Mesodermal cell (in vitro differentiated cells): ENCODE measurements around the gene UGT1A6.

ENCODE experiments used
- H3K27ac ChIP-seq: 2 replicates; pipeline ENCODE4 v1.7.0; 2013; ENCODE audit warnings: mild to moderate bottlenecking, low read depth, low read length, moderate library complexity; ENCODE audit not compliant: severe bottlenecking
- H3K36me3 ChIP-seq: 2 replicates; pipeline ENCODE4 v1.7.1; 2013; ENCODE audit warnings: mild to moderate bottlenecking, low read length, moderate library complexity; ENCODE audit not compliant: control insufficient read depth, insufficient read depth
- H3K4me1 ChIP-seq: one replicate; pipeline ENCODE4 v1.7.1; 2013; ENCODE audit warnings: mild to moderate bottlenecking, low read length; ENCODE audit not compliant: insufficient read depth, control insufficient read depth, poor library complexity, severe bottlenecking
- H3K4me3 ChIP-seq: 2 replicates; pipeline ENCODE4 v1.7.0; 2013; ENCODE audit warnings: low read length, control low read depth, mild to moderate bottlenecking; ENCODE audit not compliant: insufficient read depth, poor library complexity, severe bottlenecking; ENCODE audit errors: extremely low read depth
- H3K9me3 ChIP-seq: 2 replicates; pipeline ENCODE4 v1.7.1; 2013; ENCODE audit warnings: mild to moderate bottlenecking, low read length, moderate library complexity; ENCODE audit not compliant: control insufficient read depth
- WGBS, 2 experiments: methylation state at CpG; one replicate each; pipeline ENCODE4 v1.1.5; 2013; ENCODE audit warnings: missing lambda C conversion rate in 2 of 2; ENCODE audit not compliant: insufficient coverage in 2 of 2; 5-methylcytosine and 5-hydroxymethylcytosine counted together

UGT1A6 gene

DNA sequence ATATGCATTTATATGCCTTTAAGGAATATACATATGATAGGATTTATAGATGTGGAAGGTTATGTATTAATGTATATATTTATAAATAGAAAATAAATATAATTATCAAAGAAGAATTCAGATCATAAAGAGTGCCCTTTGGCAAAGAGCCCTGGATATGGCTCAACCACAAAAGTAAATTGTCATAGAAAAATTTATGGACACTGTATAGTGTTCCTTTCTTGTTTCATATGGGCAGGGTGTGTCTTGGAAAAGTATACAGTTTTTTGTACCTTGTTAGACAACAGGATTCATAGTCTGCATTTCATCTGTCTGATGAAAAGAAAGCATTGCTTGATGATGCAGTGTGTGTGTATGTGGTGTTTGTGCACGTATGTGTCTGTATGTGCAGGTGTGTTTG, 8.1 kb upstream of the UGT1A6 start:
- H3K4me3 ChIP-seq, result no peak overlapping the region
- H3K9me3 ChIP-seq, result no peaks in the 10 kb centered on the region
- no peaks in the 10 kb centered on the region for H3K36me3 ChIP-seq
- H3K4me1 ChIP-seq, result no peaks in the 10 kb centered on the region
- 100% methylated on average over 1 of the region's 1 CpG; no CpG with 5 or more reads in 1 of the 2 experiments for WGBS, 2 experiments
- no peak overlapping the region for H3K27ac ChIP-seq

DNA sequence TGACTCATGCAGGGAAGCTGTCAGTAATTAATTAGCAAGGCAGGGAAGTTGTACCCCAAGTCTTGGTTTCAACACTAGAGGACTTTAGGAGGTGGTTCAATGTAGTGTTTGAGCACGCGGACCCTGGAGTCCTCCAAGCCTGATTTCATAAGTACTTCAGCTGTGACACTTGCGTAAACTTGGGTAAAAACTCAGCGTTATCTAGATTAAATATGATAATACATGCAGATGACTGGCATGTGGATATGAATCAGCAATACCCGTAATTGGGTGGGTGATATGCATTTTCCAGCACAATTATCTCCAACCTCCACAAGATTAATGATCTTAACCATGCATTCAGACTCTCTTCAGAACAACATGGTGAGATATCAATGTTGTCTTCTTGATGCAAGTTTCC, 5.8 kb upstream of the UGT1A6 start:
- Histone ChIP-seq H3K9me3 (no peaks in the 10 kb centered on the region), H3K36me3 (no peaks in the 10 kb centered on the region), H3K4me3 (no peak overlapping the region), H3K4me1 (no peaks in the 10 kb centered on the region), H3K27ac (no peak overlapping the region)
- WGBS, 2 experiments, result 79 to 81% methylated on average over 2 to 3 of the region's 5 CpGs

DNA sequence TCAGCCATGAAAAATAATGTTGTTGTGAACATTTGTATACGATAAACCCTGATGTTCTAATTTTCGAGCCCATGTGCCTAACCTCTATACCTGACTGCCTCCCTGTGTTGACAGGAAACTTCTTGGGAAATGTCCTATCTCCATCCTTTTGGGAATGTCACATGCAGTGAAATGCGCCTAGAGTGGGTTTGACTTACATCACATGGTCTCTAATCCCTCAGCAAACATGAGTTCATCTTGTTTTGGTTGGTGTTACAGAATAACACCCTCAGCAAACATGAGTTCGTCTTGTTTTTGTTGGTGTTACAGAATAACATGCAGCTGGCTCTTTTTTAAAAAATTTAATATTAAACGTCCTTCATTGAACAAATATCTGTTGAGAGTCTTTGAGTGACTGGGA, 4.3 kb upstream of the UGT1A6 start:
- Histone ChIP-seq H3K36me3 (no peaks in the 10 kb centered on the region), H3K9me3 (no peaks in the 10 kb centered on the region), H3K4me3 (no peak overlapping the region), H3K27ac (no peak overlapping the region), H3K4me1 (no peaks in the 10 kb centered on the region)
- WGBS, 2 experiments, result 78 to 100% methylated on average over 2 to 3 of the region's 5 CpGs

DNA sequence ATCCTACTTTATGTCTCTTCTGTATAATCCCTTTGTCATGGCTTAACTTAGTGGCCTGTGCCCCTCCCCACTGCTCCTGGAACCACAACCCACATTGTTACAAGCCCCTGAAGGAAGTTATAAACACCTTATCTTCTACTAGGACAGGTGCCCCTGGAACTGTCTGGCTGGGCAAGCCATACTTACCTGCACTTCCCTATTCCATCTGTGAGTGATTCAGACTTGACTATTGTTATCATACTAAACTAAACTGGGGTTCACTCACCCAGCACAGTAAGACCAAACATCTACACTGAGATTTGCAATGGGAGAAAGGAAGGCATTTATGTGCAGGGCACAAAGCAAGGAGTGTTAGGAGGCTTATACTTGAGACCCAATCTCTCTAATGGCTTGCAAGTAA, 3.7 kb upstream of the UGT1A6 start:
- Histone ChIP-seq H3K4me1 (no peaks in the 10 kb centered on the region), H3K27ac (no peak overlapping the region), H3K36me3 (no peaks in the 10 kb centered on the region), H3K9me3 (no peaks in the 10 kb centered on the region), H3K4me3 (no peak overlapping the region)

DNA sequence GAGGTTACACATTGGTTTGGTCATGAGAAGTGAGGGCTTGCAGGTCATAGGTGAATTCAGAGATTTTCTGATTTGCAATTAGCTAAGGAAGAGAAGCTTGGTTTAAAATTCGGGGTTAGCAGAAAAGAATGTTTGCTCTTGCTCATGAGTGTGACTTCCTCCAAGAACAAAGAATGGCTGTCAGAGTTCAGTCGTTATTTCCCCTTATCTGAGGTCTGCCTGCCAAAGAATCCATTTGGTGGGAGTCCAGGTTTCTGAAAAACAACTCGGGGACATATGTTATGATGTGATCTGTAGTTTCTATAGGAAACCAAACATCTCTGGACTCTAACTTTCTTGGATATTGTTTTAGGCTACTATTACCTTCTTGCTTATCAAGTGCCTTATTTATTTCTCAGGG, 3.2 kb upstream of the UGT1A6 start:
- Histone ChIP-seq H3K9me3 (no peaks in the 10 kb centered on the region), H3K4me1 (no peaks in the 10 kb centered on the region), H3K36me3 (no peaks in the 10 kb centered on the region), H3K27ac (no peak overlapping the region), H3K4me3 (no peak overlapping the region)
- WGBS, 2 experiments, result 54 to 60% methylated on average over 1 to 2 of the region's 3 CpGs

DNA sequence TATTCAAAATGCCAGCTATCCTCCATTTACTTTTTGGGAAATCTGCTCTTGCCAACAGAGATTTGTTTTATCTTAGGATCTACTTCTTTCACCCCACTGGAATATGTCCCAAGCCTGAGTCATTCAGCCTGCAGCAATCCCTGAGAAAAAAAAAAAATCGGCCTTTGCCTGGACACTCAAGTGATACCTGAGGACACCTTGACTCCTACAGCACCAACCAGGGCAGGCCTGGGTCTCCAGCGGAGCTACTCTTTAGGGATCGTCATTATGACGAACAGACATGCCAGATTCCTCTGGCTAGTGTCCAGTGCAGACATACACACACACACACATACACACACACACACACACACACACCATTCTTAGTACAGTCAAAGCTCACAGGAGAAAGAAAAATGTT, 2.2 kb upstream of the UGT1A6 start:
- Histone ChIP-seq H3K9me3 (no peaks in the 10 kb centered on the region), H3K27ac (no peak overlapping the region), H3K4me1 (no peaks in the 10 kb centered on the region), H3K36me3 (no peaks in the 10 kb centered on the region), H3K4me3 (no peak overlapping the region)
- 60 to 71% methylated on average over 1 of the region's 4 CpGs for WGBS, 2 experiments

GRCh38 chr2:233691443-233692433, 952 bp upstream of the UGT1A6 start:
- H3K9me3 ChIP-seq, result no peaks in the 10 kb centered on the region
- H3K4me1 ChIP-seq, result no peaks in the 10 kb centered on the region
- H3K4me3 ChIP-seq, result no peak overlapping the region
- no peak overlapping the region for H3K27ac ChIP-seq
- WGBS, 2 experiments, result 88% methylated on average over 4 to 6 of the region's 11 CpGs
- H3K36me3 ChIP-seq, result no peaks in the 10 kb centered on the region

GRCh38 chr2:233693963-233694362, 1.3 kb downstream of the UGT1A6 start:
- WGBS, 2 experiments, result 91 to 100% methylated on average over 5 of the region's 6 CpGs
- no peak overlapping the region for H3K27ac ChIP-seq

DNA sequence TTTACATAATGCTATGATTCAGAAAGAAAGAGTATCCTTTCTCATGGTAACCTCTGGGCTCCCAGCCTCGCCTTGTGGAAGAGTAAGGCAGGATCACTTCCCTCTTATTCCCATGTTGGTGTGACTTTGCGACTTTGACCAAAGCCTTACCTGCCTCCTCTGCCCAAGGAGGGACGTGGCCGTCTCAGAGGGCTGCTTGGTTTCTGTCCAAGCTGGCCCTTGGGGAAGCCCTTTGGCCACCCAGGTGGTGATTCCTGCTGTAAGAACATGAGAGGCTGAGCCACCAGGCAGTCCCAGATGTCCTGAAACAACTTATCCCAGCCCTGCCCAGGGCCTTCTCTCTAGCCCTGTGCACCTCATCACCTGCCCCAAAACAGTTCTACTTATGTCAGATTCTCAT, 6.0 kb downstream of the UGT1A6 start:
- Histone ChIP-seq H3K4me3 (no peak overlapping the region), H3K36me3 (no peaks in the 10 kb centered on the region), H3K4me1 (peaks cover 4% of the 10 kb centered on the region), H3K27ac (no peak overlapping the region), H3K9me3 (no peaks in the 10 kb centered on the region)
- WGBS, 2 experiments, result 68 to 86% methylated on average over 1 to 4 of the region's 4 CpGs

More at GRCh38 chr2:233693963-233694362, 1.3 kb downstream of the UGT1A6 start:
- no peaks in the 10 kb centered on the region for H3K4me1 ChIP-seq
- H3K4me3 ChIP-seq, result no peak overlapping the region
- no peaks in the 10 kb centered on the region for H3K36me3 ChIP-seq
- no peaks in the 10 kb centered on the region for H3K9me3 ChIP-seq

DNA sequence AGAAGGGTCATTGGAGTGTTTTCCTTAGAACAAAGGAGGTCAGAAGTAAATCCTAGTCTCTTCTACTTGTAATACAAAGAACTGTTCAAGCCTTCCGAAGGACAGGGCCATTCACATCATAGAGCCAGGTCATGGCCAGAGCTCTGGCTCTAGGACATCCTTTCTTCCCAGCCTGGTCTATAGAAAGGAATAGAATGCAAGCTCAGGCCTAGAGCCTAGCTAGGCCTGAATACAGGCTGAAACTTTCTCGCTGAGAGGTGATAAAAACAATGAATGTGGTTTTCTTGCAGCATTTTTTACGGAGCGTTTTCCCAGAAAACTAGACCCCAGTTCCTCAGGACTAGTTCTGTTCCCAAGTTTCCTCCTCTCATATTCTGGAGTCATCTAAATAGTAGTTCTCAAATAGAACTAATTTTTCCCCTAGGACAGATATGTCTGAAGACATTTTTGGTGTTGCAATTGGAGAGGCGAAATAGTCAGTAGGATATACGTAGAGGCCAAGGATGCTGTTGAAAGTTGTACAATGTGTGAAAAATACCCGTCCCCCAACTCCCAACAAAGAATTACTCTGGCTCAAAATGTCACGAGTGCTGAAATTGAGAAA, 6.8 kb downstream of the UGT1A6 start:
- Histone ChIP-seq H3K4me3 (no peak overlapping the region), H3K36me3 (no peaks in the 10 kb centered on the region), H3K4me1 (peaks cover 4% of the 10 kb centered on the region), H3K27ac (peak overlapping the region; percentile 83), H3K9me3 (no peaks in the 10 kb centered on the region)
- WGBS, 2 experiments, result 83 to 100% methylated on average over 2 to 3 of the region's 8 CpGs
